Measurements from ENCODE around the gene PDHA1.

GRCh38 chrX:19344661-19345060 lies 934 bp downstream of the PDHA1 start:
- TF ChIP-seq CTCF (IDR thresholded peaks at IDR 0.05; ENCODE audit: low read depth, low read length) (no peak), EZH2phosphoT487 (IDR thresholded peaks at IDR 0.05; ENCODE audit: low read depth) (no peak)

Data from OCI-LY3 (cell line).